Effector memory CD4-positive, alpha-beta T cell (primary cell): ENCODE measurements around the gene ARRDC4.

Experiments used
- DNase-seq, 3 donors: peaks; one replicate each; pipeline ENCODE4 v3.0.0-alpha.2; 2020
- H3K27ac ChIP-seq: 2 replicates; pipeline ENCODE4 v1.7.0; 2013; ENCODE audit warnings: mild to moderate bottlenecking, low read length, moderate library complexity; ENCODE audit not compliant: insufficient read depth, poor library complexity, severe bottlenecking
- H3K27me3 ChIP-seq: replicated peaks from 2 replicates; pipeline ENCODE4 v1.7.0; 2013; ENCODE audit warnings: mild to moderate bottlenecking, low read length; ENCODE audit not compliant: insufficient read depth, control insufficient read depth, poor library complexity, severe bottlenecking
- H3K36me3 ChIP-seq: 2 replicates; pipeline ENCODE4 v1.7.0; 2013; ENCODE audit warnings: mild to moderate bottlenecking, low read length, moderate library complexity; ENCODE audit not compliant: control insufficient read depth, insufficient read depth
- H3K4me1 ChIP-seq: 2 replicates; pipeline ENCODE4 v1.7.0; 2013; ENCODE audit warnings: low read length, mild to moderate bottlenecking; ENCODE audit not compliant: control insufficient read depth, insufficient read depth, poor library complexity, severe bottlenecking
- H3K4me3 ChIP-seq: 2 replicates; pipeline ENCODE4 v1.7.0; 2013; ENCODE audit warnings: low read length, low read depth, mild to moderate bottlenecking; ENCODE audit not compliant: insufficient read depth, poor library complexity, severe bottlenecking
- H3K9me3 ChIP-seq: 2 replicates; pipeline ENCODE4 v1.7.0; 2013; ENCODE audit warnings: mild to moderate bottlenecking, low read length, moderate library complexity; ENCODE audit not compliant: control insufficient read depth

ARRDC4 gene

DNA sequence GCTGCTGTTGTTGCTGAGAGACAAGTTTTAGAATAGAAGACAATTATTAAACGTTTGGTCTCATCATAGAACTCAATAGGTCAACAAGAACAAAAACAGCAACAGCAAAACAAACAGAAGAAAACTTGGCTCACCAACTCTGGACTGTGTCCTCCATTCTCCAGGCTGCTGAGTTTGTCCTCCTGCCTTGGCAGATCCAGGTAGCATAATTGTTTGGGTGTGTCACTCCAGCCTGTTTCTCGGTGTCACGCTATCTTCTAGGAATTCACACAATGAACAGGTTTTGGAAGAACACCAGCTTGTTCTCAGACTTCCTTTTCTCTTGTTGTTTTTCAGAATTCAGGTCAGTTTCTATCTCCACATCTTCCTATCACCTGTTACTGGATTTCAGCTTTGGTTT is 34.7 kb downstream of the ARRDC4 start:
- no peak for DNase-seq
- no peaks in the 10 kb centered on the region for H3K4me1 ChIP-seq
- H3K36me3 ChIP-seq = no peaks in the 10 kb centered on the region
- no peak overlapping the region for H3K27ac ChIP-seq
- H3K4me3 ChIP-seq = no peak overlapping the region
- H3K27me3 ChIP-seq = no peaks in the 10 kb centered on the region
- no peaks in the 10 kb centered on the region for H3K9me3 ChIP-seq

GRCh38 chr15:97995881-97996603 is 35.5 kb downstream of the ARRDC4 start:
- Histone ChIP-seq H3K4me3 (no peak overlapping the region), H3K36me3 (no peaks in the 10 kb centered on the region), H3K27me3 (no peaks in the 10 kb centered on the region), H3K27ac (no peak overlapping the region), H3K4me1 (no peaks in the 10 kb centered on the region), H3K9me3 (no peaks in the 10 kb centered on the region)
- no peak for DNase-seq

GRCh38 chr15:97998307-97999071 is 38.0 kb downstream of the ARRDC4 start:
- Histone ChIP-seq H3K4me1 (no peaks in the 10 kb centered on the region), H3K9me3 (no peaks in the 10 kb centered on the region), H3K27me3 (no peaks in the 10 kb centered on the region), H3K4me3 (no peak overlapping the region), H3K36me3 (no peaks in the 10 kb centered on the region), H3K27ac (no peak overlapping the region)
- no peak for DNase-seq

DNA sequence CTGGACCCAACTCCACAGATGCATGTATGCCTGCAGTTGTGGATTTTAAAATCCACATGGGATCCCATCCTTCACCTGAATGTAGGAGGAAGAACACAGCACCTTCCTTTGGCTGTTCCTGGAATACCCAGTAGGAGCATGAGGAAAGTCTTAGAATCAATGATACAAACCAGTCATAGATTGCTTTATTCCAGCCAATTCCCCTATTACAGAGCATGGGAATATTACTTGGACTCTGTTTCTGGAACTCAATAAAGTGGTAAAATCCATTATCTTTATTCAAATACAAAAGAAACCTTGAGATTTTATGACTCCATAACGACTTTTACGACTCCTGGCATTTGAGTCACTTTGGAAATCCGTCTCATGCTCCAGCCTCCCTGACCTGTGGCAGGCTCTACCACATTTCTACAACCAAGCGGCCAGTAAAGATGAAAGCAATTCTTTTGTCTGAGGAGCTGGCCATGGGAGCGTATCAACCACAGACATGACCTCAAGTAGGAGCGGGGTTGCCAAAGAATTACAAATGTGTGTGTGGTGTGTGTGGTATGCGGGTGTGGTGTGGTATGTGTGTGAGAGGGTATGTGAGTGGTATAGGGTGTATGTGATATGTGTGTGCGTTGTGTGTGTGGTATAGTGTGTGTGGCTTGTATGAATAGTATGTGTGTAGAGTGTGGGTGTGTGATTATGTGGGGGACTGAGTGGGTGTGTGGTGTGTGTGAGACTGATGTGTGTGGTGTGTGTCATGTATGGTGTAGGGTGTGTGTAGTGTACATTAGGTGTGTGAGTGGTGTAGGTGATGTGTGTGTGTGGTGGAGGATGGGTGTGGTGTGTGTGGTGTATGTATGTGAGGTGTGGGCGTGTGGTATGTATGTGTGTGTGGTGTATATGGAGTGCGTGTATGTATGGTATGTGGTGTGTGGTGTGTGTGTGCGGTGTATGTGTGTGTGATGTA is 40.0 kb downstream of the ARRDC4 start:
- Histone ChIP-seq H3K9me3 (no peaks in the 10 kb centered on the region), H3K27me3 (no peaks in the 10 kb centered on the region), H3K27ac (no peak overlapping the region), H3K4me3 (no peak overlapping the region), H3K4me1 (no peaks in the 10 kb centered on the region), H3K36me3 (no peaks in the 10 kb centered on the region)
- DNase-seq = no peak

GRCh38 chr15:98001663-98002194 is 41.2 kb downstream of the ARRDC4 start:
- no peaks in the 10 kb centered on the region for H3K9me3 ChIP-seq
- H3K4me1 ChIP-seq = no peaks in the 10 kb centered on the region

GRCh38 chr15:98002419-98002818 is 41.9 kb downstream of the ARRDC4 start:
- no peaks in the 10 kb centered on the region for H3K36me3 ChIP-seq
- H3K9me3 ChIP-seq = no peaks in the 10 kb centered on the region
- H3K27ac ChIP-seq = no peak overlapping the region
- no peak overlapping the region for H3K4me3 ChIP-seq
- H3K27me3 ChIP-seq = no peaks in the 10 kb centered on the region
- no peaks in the 10 kb centered on the region for H3K4me1 ChIP-seq
- DNase-seq = no peak

More at GRCh38 chr15:98001663-98002194, 41.2 kb downstream of the ARRDC4 start:
- Histone ChIP-seq H3K36me3 (no peaks in the 10 kb centered on the region), H3K4me3 (no peak overlapping the region), H3K27me3 (no peaks in the 10 kb centered on the region), H3K27ac (no peak overlapping the region)
- DNase-seq = no peak

DNA sequence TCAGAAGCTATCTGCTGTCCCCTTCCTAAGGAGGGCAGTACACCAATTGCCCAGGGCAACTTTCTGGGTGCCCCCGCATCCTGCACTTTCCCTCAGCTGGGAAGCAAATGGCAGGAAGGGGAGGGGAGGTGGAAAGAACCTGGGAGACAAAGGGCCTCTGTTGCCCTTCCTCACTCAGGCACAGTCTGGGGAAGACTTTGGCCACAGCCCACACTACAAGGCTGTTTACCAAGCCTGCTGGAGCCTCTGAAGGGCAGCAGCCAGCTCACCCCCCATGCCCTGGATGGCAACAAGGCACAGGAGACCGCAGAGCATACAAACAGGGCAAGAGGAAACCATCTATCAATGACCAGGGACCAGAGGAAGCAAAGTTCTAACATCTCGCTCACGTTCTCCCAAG is 42.4 kb downstream of the ARRDC4 start:
- Histone ChIP-seq H3K4me3 (no peak overlapping the region), H3K4me1 (no peaks in the 10 kb centered on the region), H3K9me3 (no peaks in the 10 kb centered on the region), H3K27me3 (no peaks in the 10 kb centered on the region), H3K36me3 (no peaks in the 10 kb centered on the region), H3K27ac (no peak overlapping the region)
- DNase-seq = no peak

GRCh38 chr15:98003518-98003917 is 43.0 kb downstream of the ARRDC4 start:
- Histone ChIP-seq H3K27ac (no peak overlapping the region), H3K9me3 (no peaks in the 10 kb centered on the region), H3K27me3 (no peaks in the 10 kb centered on the region), H3K4me3 (no peak overlapping the region), H3K4me1 (no peaks in the 10 kb centered on the region), H3K36me3 (no peaks in the 10 kb centered on the region)
- DNase-seq = no peak

DNA sequence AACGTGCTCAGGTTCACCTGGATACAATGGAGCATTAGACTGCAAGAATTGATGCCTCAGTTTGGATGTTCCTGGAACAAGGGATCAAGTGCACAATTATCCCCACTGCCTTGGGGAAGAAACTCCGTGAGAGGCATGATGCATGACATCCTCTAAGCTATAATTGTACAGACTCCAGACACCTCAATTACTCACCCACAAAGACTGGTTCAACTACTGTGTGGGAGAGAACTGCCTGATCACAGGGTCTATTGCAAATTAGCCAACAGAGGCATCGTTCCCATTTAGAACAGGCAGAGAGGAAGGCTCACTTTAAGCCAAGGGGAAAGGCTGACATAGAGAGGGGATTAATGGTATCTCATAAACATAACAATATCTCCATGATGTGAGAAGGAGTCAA is 43.5 kb downstream of the ARRDC4 start:
- no peak for DNase-seq
- H3K36me3 ChIP-seq = no peaks in the 10 kb centered on the region

More for the DNA sequence above, 43.5 kb downstream of the ARRDC4 start:
- Histone ChIP-seq H3K9me3 (no peaks in the 10 kb centered on the region), H3K27ac (no peak overlapping the region), H3K4me3 (no peak overlapping the region), H3K4me1 (no peaks in the 10 kb centered on the region), H3K27me3 (no peaks in the 10 kb centered on the region)
